GM18907 (cell line): Measurements from ENCODE around the gene MAP3K5.
"Not testable (repeated sequence)": the region's sequence is repeated elsewhere in the genome, so short reads cannot be mapped to it uniquely, and the experiment has no call there.

Experiments
- ATAC-seq: cut with Tn5 transposase; IDR thresholded peaks from one replicate; pipeline ENCODE4 v1.9.1; 2021; ENCODE audit warnings: mild to moderate bottlenecking, moderate library complexity; ENCODE audit not compliant: unreplicated experiment

Gene MAP3K5

GRCh38 chr6:136696238-136696637 is 96.0 kb downstream of the MAP3K5 start:
- ATAC-seq, result no peak

- ATAC-seq, result no peak
These were observed 96.9 kb downstream of the MAP3K5 start for GRCh38 chr6:136695412-136695811.

- no peak for ATAC-seq
These were observed 99.2 kb downstream of the MAP3K5 start for GRCh38 chr6:136693090-136693489.

- not testable (repeated sequence) for ATAC-seq
These were observed 104.4 kb downstream of the MAP3K5 start for GRCh38 chr6:136687894-136688293.

GRCh38 chr6:136685540-136686108 is 106.7 kb downstream of the MAP3K5 start:
- ATAC-seq, result no peak

- no peak for ATAC-seq
These were observed 107.8 kb downstream of the MAP3K5 start for GRCh38 chr6:136684466-136684865.

GRCh38 chr6:136683209-136683941 is 108.9 kb downstream of the MAP3K5 start:
- no peak for ATAC-seq

GRCh38 chr6:136682292-136682691 is 110.0 kb downstream of the MAP3K5 start:
- no peak for ATAC-seq

GRCh38 chr6:136677822-136678221 is 114.5 kb downstream of the MAP3K5 start:
- no peak for ATAC-seq

- no peak for ATAC-seq
These were observed 114.9 kb downstream of the MAP3K5 start for GRCh38 chr6:136677344-136677743.

- ATAC-seq, result no peak
These were observed 116.2 kb downstream of the MAP3K5 start for GRCh38 chr6:136676075-136676474.

- ATAC-seq, result no peak
These were observed 118.7 kb downstream of the MAP3K5 start for GRCh38 chr6:136673571-136673970.

GRCh38 chr6:136672144-136672543 is 120.1 kb downstream of the MAP3K5 start:
- ATAC-seq, result no peak

GRCh38 chr6:136669299-136669699 is 123.0 kb downstream of the MAP3K5 start:
- ATAC-seq, result no peak

GRCh38 chr6:136668571-136668970 is 123.7 kb downstream of the MAP3K5 start:
- no peak for ATAC-seq

GRCh38 chr6:136666041-136666440 is 126.2 kb downstream of the MAP3K5 start:
- ATAC-seq, result no peak

GRCh38 chr6:136662347-136663237 is 129.7 kb downstream of the MAP3K5 start:
- ATAC-seq, result no peak

- no peak for ATAC-seq
These were observed 131.6 kb downstream of the MAP3K5 start for GRCh38 chr6:136660727-136661126.

GRCh38 chr6:136659991-136660499 is 132.2 kb downstream of the MAP3K5 start:
- no peak for ATAC-seq

- no peak for ATAC-seq
These were observed 133.6 kb downstream of the MAP3K5 start for GRCh38 chr6:136658711-136659110.

- no peak for ATAC-seq
These were observed 134.6 kb downstream of the MAP3K5 start for GRCh38 chr6:136657666-136658065.
